NCI-H1930 (cell line): ENCODE measurements around the gene PMEPA1.

Source experiments
- DNase-seq, 2 experiments: peaks; one replicate each; lab custom pipeline; 2025; lab: John Stamatoyannopoulos, UW

The PMEPA1 gene

DNA sequence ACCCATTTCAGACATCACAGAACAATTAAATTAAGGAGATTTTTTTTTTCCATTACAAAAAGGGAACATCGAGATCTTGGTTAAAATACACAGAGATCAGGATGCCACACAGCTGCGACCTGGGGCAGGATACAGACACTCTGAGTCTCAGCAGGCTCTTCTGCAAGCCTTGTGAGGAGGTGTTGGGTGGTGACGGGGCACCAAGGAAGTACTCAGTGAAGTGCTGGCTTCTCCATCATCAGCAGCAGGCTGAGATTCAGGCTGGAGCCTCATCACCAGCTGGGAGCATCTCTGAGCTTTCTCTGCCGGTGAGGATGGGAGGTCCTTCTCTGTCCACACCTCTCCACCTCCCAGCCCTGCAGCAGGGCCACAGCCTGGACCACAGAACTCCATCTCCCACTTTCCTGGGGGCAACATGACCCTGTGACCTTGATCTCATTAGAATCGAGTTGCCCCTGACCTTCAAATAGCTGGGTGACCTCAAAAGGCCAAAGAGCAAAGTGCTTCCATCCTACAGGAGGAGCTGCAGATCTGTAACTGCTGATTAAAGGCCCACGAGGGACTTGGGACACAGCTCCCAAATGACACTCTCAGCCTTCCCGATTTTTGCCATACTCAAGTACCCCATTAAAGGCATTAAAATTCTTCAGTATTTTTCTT lies 16.0 kb downstream of the PMEPA1 start:
- DNase-seq: no peak

DNA sequence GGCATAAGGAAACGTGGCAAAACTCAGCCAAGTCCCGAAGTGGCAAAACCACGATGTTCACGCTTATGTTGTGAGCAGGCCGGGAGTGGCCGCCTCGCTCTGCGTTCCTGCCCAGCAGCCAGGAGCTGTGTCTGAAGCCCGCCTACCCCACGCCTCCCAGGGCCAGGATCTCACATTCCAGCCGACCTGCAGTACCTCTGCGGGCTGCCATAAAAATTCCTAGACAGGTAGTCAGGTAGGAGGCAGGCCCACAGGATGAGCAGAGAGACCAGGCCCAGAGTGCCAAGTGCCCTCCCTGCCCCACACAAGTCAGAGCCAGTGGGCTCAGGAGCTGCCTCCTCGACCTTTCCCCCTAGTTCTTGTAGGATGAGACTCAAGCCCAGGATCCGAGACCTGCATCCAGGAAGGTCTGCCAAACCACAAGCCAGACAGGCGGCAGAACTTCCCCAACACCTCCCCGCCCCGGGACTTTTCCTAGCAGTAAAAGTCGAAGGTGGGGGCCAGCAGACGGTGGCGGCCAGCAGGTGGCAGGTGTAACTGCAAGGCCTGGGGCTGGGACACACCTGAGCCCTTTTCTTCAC lies 16.7 kb downstream of the PMEPA1 start:
- no peak for DNase-seq

DNA sequence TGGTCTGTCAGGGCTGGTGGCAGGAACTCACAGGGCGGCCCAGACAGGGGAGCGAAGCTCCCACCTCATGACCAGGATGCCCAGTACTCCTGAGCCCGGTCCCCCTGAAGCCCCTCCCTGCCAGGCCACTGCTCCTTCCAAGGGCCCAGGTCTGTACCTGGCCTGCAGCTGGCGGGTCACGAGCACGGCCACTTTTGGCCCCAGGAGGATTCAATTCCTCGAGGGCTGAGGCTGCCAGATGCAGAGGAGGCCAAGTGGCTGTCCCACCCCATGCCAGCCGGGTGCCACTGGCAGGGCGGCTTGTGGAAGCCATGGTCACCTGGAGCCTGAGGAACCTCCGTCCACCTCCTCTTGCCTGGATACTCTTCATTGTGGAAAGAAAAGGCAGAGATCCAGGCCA lies 17.4 kb downstream of the PMEPA1 start:
- DNase-seq: no peak

DNA sequence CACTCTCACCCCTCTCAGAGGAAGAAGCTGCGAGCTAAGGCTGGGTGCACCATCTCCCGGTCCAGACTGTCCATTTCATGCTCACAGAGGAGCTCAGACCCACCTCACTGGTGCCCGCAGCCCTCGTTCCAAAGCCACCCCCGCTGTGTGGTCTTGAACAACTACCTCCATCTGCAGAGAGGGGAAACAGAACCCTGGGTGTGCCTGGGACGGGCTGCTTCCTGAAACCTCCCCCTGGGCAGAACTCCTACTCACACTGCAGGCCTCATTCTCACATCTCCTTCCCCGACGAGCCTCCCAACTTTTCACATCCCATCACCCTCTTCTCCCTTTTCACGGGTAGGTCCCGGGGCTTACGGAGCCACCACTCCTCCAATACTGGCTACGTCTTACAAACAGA lies 18.1 kb downstream of the PMEPA1 start:
- no peak for DNase-seq

DNA sequence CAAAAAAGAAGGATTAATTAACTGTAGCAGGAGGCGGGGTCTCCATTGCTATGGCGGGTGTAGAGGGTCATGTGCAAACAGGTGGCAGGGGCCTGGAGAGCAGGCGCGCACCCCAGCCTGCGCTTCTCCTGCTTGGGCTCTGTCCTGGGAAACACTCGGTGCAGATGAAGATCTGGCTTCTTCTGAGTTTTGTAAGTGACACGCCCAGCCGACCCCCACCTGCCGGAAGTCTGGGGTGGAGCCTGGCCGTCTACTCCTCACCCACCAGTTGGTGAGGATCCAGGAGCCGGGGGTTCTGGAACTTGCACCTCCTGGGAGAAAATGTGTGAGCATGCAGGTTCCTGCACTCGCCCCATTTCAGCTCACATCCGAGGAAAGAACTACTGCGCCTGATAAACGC lies 19.3 kb downstream of the PMEPA1 start:
- DNase-seq: no peak

DNA sequence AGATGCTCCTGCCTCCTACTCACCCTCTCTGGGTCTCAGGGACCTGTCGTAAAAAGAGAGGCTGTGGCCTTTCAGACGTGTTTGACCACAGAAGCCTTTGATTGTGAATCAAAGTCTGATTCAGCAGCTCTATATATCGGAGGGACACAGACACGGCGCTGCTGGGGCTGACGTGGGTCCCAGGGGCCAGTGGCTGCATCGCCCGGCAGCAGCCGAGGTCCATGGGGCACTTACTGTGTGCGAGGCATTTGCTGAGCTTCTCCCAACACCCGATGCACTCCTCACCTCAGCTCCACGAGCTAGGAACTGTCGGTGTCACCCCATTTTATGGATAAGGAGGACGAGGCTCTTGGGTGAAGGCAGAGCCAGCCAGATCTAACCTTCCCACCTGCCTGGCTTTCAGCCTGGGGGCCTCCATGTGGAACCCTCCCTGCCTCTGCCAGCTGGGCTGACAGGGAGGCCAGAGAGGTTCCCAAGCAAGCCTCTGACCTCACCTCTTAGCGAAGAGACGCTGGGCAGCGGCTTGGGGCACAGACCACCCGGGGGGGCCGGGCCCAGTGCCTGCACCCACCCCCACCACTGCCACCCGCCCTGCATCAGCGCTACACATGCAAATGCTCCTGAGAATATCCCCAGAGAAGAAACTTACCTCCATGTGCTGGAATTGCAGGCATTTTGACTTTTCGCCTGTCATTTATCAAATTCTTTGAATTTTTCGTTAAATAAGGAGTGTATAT lies 19.9 kb downstream of the PMEPA1 start:
- no peak for DNase-seq

DNA sequence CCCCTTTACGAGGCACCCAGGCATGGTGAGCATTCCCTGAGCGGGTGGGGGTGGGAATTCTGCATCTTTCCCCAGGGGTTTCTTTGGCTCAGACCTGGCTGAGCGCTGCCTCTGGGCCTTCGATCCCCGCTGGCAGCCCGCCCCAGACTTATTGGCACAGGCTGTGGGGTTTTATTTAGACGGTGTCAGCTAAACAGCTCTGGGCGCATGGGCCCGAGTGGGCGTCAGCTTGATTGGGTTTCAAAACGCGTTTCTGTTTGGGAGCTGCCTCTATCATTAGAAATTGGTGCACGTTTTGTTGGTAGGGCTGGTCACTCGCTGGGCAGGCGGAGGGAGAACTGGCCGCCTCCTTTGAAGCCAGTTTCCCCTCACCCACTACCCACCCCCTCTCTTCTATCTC lies 21.0 kb downstream of the PMEPA1 start:
- DNase-seq: no peak

DNA sequence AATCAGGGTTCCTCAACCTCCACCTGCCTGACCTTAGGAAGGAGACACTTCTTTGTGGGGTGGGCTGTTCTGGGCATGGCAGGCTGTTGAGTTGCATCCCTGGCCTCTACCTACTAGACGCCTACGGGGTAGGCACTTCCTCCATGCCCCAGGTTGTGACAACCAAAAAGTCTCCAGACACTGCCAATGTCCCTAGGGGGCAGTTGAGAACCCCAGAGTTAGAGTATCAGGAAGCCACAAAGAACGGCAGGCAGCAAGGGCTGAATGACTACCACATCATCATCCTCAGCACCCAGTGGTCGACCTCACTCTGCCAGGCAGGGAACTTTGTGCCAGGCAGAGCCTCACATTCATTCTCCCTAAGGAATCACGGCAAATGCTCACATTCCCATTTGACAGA lies 21.5 kb downstream of the PMEPA1 start:
- no peak for DNase-seq

DNA sequence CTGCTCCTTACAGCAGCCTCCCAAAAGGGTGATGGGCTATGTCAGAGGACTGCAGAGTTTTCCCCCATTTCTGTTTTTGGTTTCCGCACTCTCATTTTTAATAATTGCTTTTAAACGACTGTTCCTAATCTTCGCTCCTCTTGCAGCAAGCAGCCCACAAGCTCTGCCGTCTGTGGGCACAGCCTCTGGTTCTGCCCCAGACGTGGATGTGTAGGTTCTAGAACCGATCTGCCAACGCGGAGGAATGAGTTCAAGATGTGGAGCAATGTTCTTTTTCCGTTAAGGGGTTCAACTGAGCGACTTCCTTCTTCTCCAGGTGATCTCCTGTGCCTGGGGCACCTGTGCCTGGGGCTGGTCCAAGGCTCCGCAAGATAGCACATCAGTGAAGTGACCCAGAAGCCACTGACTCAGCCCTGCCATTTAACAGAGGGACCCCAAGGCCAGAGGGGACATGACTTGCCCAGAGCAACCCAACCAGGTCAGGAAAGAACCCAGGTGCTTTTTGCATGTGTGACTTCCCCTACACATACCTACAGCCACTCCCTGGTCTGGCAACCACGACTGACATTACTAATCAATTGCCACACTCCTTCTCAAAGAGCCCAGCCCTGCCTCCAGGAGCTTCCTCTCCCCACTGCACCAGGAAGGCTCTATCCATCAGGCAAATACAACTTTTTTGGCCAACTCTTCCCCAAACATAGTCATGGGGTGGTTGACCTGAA lies 22.7 kb downstream of the PMEPA1 start:
- DNase-seq: no peak

DNA sequence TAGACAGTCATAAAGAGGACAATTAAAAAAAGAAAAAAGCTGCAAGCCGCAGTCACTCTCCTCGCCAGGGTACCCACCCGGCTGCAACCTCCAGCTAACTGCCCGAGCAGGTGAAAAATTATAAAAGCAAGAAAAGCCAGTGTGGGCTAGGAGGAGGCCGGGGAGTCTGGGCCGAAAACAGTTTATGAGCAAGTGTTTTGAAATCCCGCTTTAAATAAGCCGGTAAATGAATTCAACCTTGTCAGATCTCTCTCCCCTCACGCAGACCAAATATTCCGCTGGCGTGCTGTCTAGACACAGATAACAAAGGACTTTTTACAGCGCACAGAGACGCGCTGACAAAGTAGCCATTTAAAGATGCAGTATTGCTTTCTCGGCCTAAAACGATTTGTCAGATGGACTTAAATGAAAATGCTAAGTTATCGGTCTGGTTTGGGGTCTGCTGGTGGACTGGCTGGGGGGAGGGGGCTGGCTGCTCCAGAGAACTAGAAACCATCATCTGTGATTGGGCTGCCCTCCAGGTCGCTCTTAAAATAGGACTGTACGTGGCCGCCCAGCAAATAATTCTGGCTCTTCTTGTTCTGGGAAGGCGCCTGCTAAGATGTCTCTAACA lies 24.6 kb downstream of the PMEPA1 start:
- DNase-seq: no peak

DNA sequence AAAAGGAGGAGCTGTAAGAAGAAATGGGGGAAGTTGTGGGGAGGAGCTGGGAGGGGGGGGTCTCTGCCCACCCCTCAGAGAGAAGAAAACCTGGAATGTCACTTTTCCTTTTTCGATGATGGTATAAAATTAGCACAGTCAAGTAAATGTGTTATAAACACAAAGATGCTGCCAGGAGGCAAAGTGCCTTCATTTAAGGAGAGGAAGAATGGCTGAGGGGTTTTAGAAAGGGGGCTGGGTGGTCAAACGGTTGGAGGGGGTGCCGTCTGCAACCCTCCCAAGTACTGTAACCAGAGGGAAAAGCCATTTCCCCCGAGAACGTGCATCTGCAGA lies 25.0 kb downstream of the PMEPA1 start:
- DNase-seq: no peak

DNA sequence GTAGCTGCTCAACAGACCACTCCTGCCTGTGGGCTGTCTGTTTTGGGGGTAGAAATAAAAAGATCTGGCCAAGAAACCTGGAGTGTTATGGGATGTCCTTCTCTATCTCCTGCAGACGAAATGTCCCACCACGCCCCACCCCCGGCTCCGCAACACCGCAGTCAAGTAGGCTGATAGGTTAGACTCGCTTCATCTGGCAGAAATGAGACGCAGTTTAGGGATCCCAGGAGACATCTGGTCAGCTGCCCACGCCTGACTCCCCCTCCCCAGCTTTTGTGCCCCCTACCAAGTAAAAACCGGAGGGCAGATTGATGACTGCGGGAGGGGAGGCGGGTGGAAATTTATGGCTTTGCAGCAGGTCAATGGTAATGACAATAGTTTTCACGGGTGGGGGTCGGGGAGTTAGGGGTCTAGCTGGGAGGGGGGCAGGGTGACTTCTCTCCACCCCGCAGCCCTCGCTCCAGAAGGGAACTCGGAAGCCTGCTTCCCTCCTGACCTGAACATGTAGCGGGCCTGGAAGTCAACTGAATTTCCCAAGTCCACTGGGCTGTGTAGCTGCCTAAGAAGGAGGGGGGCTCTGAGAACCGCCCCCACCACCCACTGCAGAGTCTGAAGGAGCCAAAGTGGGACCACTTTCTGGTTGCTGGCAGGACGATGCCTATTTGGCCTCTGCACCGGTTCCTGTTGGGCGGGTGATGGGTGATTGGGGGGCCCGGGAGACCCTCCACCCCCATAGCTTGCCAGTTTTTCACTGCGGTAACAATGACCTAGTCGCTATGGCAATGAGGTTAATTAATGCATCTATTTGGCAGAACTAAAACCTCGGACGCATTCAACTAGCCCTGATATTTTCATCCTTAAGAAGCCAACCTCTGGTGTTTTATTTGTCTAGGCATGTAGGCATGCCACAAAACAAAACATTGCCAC lies 25.7 kb downstream of the PMEPA1 start:
- DNase-seq: no peak

DNA sequence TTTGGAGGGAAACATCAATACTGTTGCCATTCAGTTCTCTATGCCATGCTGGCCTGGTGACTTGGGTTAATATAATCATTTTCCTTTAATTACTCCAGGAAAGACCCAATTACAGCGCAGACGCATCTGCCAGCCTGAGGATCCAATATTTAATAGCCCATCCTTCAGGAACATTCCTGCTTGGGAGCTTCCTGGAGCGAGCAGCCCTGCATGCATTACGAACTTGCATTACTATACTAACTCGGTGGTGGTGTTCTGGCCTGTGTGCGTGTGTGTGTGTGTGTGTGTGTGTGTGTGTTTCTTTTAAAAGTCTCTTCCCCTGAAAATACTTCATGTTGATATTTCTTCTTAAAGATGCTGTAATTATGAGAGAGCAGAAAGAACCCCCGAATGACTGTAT lies 26.5 kb downstream of the PMEPA1 start:
- no peak for DNase-seq

DNA sequence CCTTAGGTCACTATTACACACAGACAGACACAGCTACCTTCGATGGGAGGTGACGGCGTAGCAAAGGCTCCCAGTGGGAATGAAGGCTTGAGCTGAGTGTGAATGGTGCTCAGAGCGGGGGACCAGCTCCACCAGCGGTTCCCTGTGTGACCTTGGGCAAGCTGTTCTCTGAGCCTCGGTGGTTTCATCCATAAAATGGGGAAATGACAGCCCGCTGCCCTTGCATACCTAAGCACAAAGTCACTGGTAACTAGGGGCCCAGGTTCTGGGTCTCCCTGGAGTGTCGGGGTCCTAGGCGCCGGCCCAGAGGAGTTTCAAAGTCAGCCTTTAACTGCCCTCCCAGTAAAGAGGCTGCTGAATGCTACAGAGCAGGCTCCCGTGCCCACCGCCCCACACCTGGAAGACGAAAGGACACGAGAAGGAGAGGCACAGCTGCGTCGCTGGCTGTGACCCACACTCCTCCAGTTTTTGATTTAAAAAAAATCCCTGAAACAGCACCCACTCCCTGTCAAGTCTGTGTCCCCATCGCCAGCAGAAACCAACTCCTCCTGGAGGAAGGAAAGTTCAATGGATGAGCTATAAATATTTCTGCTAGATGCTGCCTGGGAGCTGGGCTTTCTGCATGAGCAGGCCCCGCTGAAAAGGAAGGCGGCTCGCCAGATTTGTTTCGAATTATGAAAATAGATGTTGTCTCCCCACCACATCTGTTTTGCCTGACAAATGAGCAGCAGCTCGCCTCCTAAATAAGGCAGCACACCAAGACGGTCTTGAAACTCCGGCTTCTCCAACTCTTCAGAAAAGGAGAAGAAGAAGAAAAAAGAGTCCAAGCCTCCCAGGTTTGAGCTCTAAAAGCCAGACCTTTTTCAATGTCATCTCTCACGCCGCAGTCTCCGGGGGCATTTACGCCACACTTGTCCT lies 27.4 kb downstream of the PMEPA1 start:
- no peak for DNase-seq

DNA sequence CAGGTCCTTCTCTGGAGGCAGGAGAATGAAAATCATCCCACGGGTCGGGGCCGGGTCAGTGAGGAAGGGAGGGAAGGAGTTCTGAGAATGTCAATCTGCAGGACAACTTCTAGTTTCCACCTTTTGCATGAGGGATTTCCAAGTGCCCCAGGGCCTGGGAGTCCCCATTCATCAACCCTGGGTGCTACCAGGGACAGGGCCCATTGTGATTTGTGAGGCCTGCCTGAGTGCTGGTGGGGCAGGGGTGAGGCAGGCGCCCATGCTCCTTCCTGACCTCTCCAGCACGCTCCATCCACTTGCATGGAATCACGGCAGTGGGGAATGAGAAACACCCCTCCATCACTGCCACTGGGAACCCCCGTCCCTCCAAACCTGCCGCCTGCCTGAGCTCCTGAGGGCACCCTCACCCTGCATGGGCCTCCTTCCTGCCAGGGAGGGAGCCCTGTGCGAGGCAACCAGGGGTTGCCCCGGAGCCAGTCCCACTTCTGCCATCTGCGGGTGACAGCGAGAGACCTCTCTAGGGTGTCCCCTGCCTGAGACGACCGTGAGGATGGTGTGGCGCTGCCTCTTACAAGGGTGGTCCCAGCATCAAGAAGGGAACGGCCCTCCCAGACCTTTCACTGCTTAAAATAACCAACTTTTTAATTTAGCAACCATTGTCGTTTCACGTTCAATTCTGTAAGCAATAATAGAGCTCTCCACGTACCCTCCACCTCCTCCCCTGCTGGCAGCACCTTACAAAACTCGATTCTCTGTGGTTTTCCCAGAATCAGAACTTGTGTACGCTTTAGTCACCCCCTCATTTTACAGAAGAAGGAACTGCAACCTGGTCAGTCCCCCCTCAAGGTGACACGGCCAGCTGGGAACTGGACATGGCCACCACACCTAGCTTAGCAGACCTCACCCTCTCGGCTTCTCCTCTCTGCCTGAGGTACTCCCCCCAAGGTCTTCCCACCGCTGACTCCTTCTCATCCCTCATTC lies 28.6 kb downstream of the PMEPA1 start:
- DNase-seq: no peak

DNA sequence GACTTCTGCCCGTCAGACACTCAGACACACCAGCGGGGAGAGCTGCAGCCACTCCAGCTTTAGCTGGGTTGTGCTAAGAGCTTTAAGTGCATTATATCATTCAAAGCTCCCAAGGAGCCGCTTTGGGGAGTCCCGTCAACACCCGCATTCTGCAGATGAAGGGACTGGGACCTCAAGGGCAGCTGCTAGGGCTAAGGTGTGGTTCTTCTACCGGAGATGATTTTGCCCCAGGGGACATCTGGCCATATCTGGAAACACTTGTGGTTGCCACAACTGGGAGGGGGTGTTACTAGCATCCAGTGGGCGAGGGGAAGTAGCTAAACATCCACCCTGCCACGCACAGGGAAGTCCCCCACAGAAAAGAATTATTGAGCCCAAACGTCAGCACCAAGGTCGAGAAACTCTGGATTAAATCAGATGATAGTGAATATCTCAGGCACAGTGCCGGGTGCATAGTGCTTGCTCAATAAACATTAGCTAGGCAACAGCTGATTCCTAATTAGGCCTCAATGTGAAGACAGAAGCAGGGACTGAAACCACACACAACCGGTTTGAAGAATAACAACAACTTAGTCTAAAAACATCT lies 29.6 kb downstream of the PMEPA1 start:
- no peak for DNase-seq

DNA sequence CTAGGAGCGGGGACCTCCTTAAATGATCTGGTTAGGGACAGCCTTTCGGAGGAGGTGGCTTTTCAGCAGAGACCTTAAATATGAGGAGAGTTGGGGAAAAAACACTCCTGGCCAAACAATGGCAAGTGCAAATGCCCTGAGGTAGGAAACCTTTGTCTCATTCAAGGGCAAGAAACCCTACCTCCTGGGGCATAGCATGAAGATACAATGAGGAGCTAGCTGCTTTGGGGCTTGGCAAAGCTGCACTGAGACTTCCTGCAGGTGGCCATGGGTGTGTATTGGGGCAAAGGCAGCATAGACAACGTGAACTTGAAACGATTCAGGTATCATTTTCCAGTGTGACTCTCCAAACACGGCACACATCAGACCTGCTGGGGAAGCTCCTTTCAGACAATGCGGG lies 30.7 kb downstream of the PMEPA1 start:
- no peak for DNase-seq

DNA sequence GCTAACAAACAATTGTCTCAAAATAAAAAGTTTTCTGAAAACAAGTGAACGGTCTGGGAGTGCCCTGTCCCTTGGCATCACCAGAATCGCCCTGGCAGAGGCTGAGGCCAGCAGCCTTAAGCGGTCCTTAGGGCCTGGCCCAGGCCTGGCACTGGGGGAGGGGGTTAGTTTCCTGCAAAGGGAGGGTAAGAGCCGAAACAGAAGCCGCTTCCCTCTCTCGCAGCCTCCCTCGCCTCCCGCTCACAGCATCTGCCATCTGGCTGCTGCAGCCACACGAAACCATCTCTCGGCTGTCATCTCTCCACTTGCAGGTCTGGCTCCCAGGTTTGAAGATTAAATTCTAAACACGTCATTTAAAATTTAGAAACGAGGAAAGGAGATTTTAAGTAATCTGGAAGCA lies 31.5 kb downstream of the PMEPA1 start:
- DNase-seq: no peak

DNA sequence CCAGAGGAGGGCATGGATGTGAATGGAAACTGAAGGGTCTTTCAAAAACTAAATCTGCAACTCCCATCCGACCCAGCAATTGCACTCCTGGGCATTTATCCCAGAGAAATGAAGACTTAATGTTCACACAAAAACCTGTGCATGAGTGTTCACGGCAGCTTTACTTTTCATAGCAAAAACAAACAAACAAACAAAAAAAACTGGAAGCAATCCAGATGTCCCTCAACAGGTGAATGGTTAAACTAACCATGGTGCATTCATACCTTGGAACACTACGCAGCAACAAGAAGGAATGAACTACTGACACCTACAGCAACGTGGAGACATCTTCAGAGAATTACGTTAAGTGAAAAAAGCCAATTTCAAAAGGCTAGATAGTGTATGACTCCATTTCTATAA lies 32.2 kb downstream of the PMEPA1 start:
- no peak for DNase-seq
